ENCODE results near the gene PLSCR4. TPM values are rescaled to one million over a fixed set of nuclear protein-coding genes. Genes with fewer than 3 reads are reported as not detected.
A peak's percentile ranks its signal among the peaks of the same experiment; 100 is the strongest.
"Not testable (repeated sequence)": the region's sequence is repeated elsewhere in the genome, so short reads cannot be mapped to it uniquely, and the experiment has no call there.

The PLSCR4 gene
- 9.4 and 9.8 TPM in 2 replicates for total RNA-seq (2012; rRNA removed)

GRCh38 chr3:146250449-146251382 lies at the start of gene PLSCR4:
TSS of gene PLSCR4 (minus strand) at chr3:146251105. CDS start at chr3:146222071, 29,034 bp downstream.
- Histone ChIP-seq H3K4me1 (ENCODE audit: control insufficient read depth, insufficient read depth, low read length) (peaks cover 7% of the 10 kb centered on the region), H3K36me3 (ENCODE audit: insufficient read depth, low read length) (no peaks in the 10 kb centered on the region), H3K4me2 (ENCODE audit: low read length) (peak within 1 kb of the TSS; percentile 81), H3K27me3 (ENCODE audit: control insufficient read depth, insufficient read depth, low read length) (no peaks in the 10 kb centered on the region), H3K4me3 (ENCODE audit: low read length) (peak within 1 kb of the TSS; percentile 95), H3K9me3 (replicated peaks; ENCODE audit: low read length) (no peaks in the 10 kb centered on the region), H3K9ac (ENCODE audit: low read depth, low read length) (peak within 1 kb of the TSS; percentile 86)

- not testable (repeated sequence) for H3K4me1 ChIP-seq (ENCODE audit: control insufficient read depth, insufficient read depth, low read length); H3K36me3 ChIP-seq (ENCODE audit: insufficient read depth, low read length); H3K9ac ChIP-seq (ENCODE audit: low read depth, low read length); H3K4me3 ChIP-seq (ENCODE audit: low read length); H3K27me3 ChIP-seq (ENCODE audit: control insufficient read depth, insufficient read depth, low read length); H3K9me3 ChIP-seq (replicated peaks; ENCODE audit: low read length); H3K4me2 ChIP-seq (ENCODE audit: low read length)
Observed at GRCh38 chr3:146293401-146293800, 42.5 kb upstream of the PLSCR4 start.

GRCh38 chr3:146283781-146284445 lies 33.0 kb upstream of the PLSCR4 start:
- H3K4me2 ChIP-seq (ENCODE audit: low read length): no peak overlapping the region
- no peaks in the 10 kb centered on the region for H3K4me1 ChIP-seq (ENCODE audit: control insufficient read depth, insufficient read depth, low read length)
- no peaks in the 10 kb centered on the region for H3K9me3 ChIP-seq (replicated peaks; ENCODE audit: low read length)
- no peaks in the 10 kb centered on the region for H3K27me3 ChIP-seq (ENCODE audit: control insufficient read depth, insufficient read depth, low read length)
- H3K4me3 ChIP-seq (ENCODE audit: low read length): no peak overlapping the region
- no peaks in the 10 kb centered on the region for H3K36me3 ChIP-seq (ENCODE audit: insufficient read depth, low read length)
- H3K9ac ChIP-seq (ENCODE audit: low read depth, low read length): no peak overlapping the region

GRCh38 chr3:146280864-146281263 lies 30.0 kb upstream of the PLSCR4 start:
- Histone ChIP-seq H3K4me3 (ENCODE audit: low read length) (no peak overlapping the region), H3K9me3 (replicated peaks; ENCODE audit: low read length) (no peaks in the 10 kb centered on the region), H3K9ac (ENCODE audit: low read depth, low read length) (no peak overlapping the region), H3K36me3 (ENCODE audit: insufficient read depth, low read length) (no peaks in the 10 kb centered on the region), H3K4me1 (ENCODE audit: control insufficient read depth, insufficient read depth, low read length) (peaks cover 12% of the 10 kb centered on the region), H3K4me2 (ENCODE audit: low read length) (no peak overlapping the region), H3K27me3 (ENCODE audit: control insufficient read depth, insufficient read depth, low read length) (no peaks in the 10 kb centered on the region)

GRCh38 chr3:146279951-146280350 lies 29.0 kb upstream of the PLSCR4 start:
- Histone ChIP-seq H3K4me3 (ENCODE audit: low read length) (no peak overlapping the region), H3K4me1 (ENCODE audit: control insufficient read depth, insufficient read depth, low read length) (peaks cover 18% of the 10 kb centered on the region), H3K27me3 (ENCODE audit: control insufficient read depth, insufficient read depth, low read length) (no peaks in the 10 kb centered on the region), H3K36me3 (ENCODE audit: insufficient read depth, low read length) (no peaks in the 10 kb centered on the region), H3K4me2 (ENCODE audit: low read length) (no peak overlapping the region), H3K9ac (ENCODE audit: low read depth, low read length) (no peak overlapping the region), H3K9me3 (replicated peaks; ENCODE audit: low read length) (no peaks in the 10 kb centered on the region)

- H3K4me1 ChIP-seq (ENCODE audit: control insufficient read depth, insufficient read depth, low read length): peaks cover 24% of the 10 kb centered on the region
- H3K4me2 ChIP-seq (ENCODE audit: low read length): no peak overlapping the region
- H3K9me3 ChIP-seq (replicated peaks; ENCODE audit: low read length): no peaks in the 10 kb centered on the region
- H3K9ac ChIP-seq (ENCODE audit: low read depth, low read length): no peak overlapping the region
- H3K4me3 ChIP-seq (ENCODE audit: low read length): no peak overlapping the region
- H3K27me3 ChIP-seq (ENCODE audit: control insufficient read depth, insufficient read depth, low read length): no peaks in the 10 kb centered on the region
- no peaks in the 10 kb centered on the region for H3K36me3 ChIP-seq (ENCODE audit: insufficient read depth, low read length)
Observed at GRCh38 chr3:146279013-146279412, 28.1 kb upstream of the PLSCR4 start.

- Histone ChIP-seq H3K36me3 (ENCODE audit: insufficient read depth, low read length) (no peaks in the 10 kb centered on the region), H3K27me3 (ENCODE audit: control insufficient read depth, insufficient read depth, low read length) (no peaks in the 10 kb centered on the region), H3K9ac (ENCODE audit: low read depth, low read length) (peak overlapping the region; percentile 40), H3K4me2 (ENCODE audit: low read length) (peak overlapping the region; percentile 30), H3K9me3 (replicated peaks; ENCODE audit: low read length) (no peaks in the 10 kb centered on the region), H3K4me3 (ENCODE audit: low read length) (no peak overlapping the region), H3K4me1 (ENCODE audit: control insufficient read depth, insufficient read depth, low read length) (peaks cover 24% of the 10 kb centered on the region)
Observed at GRCh38 chr3:146277953-146278631, 27.2 kb upstream of the PLSCR4 start.

GRCh38 chr3:146275476-146275875 lies 24.6 kb upstream of the PLSCR4 start:
- Histone ChIP-seq H3K4me1 (ENCODE audit: control insufficient read depth, insufficient read depth, low read length) (peaks cover 24% of the 10 kb centered on the region), H3K4me2 (ENCODE audit: low read length) (no peak overlapping the region), H3K4me3 (ENCODE audit: low read length) (no peak overlapping the region), H3K9ac (ENCODE audit: low read depth, low read length) (peak overlapping the region; percentile 46), H3K27me3 (ENCODE audit: control insufficient read depth, insufficient read depth, low read length) (no peaks in the 10 kb centered on the region), H3K9me3 (replicated peaks; ENCODE audit: low read length) (no peaks in the 10 kb centered on the region), H3K36me3 (ENCODE audit: insufficient read depth, low read length) (no peaks in the 10 kb centered on the region)

- Histone ChIP-seq H3K9me3 (replicated peaks; ENCODE audit: low read length) (no peaks in the 10 kb centered on the region), H3K4me3 (ENCODE audit: low read length) (no peak overlapping the region), H3K4me1 (ENCODE audit: control insufficient read depth, insufficient read depth, low read length) (peaks cover 24% of the 10 kb centered on the region), H3K27me3 (ENCODE audit: control insufficient read depth, insufficient read depth, low read length) (no peaks in the 10 kb centered on the region), H3K9ac (ENCODE audit: low read depth, low read length) (peak overlapping the region; percentile 46), H3K4me2 (ENCODE audit: low read length) (no peak overlapping the region), H3K36me3 (ENCODE audit: insufficient read depth, low read length) (no peaks in the 10 kb centered on the region)
Observed at GRCh38 chr3:146274833-146275232, 23.9 kb upstream of the PLSCR4 start.

GRCh38 chr3:146273721-146274407 lies 23.0 kb upstream of the PLSCR4 start:
- Histone ChIP-seq H3K9ac (ENCODE audit: low read depth, low read length) (peak overlapping the region; percentile 15), H3K9me3 (replicated peaks; ENCODE audit: low read length) (no peaks in the 10 kb centered on the region), H3K36me3 (ENCODE audit: insufficient read depth, low read length) (no peaks in the 10 kb centered on the region), H3K4me3 (ENCODE audit: low read length) (no peak overlapping the region), H3K27me3 (ENCODE audit: control insufficient read depth, insufficient read depth, low read length) (no peaks in the 10 kb centered on the region), H3K4me1 (ENCODE audit: control insufficient read depth, insufficient read depth, low read length) (peaks cover 24% of the 10 kb centered on the region), H3K4me2 (ENCODE audit: low read length) (peak overlapping the region; percentile 0)

GRCh38 chr3:146271180-146271579 lies 20.3 kb upstream of the PLSCR4 start:
- H3K4me1 ChIP-seq (ENCODE audit: control insufficient read depth, insufficient read depth, low read length): peaks cover 13% of the 10 kb centered on the region
- H3K36me3 ChIP-seq (ENCODE audit: insufficient read depth, low read length): no peaks in the 10 kb centered on the region
- H3K4me2 ChIP-seq (ENCODE audit: low read length): no peak overlapping the region
- H3K4me3 ChIP-seq (ENCODE audit: low read length): no peak overlapping the region
- H3K9me3 ChIP-seq (replicated peaks; ENCODE audit: low read length): no peaks in the 10 kb centered on the region
- H3K27me3 ChIP-seq (ENCODE audit: control insufficient read depth, insufficient read depth, low read length): no peaks in the 10 kb centered on the region
- H3K9ac ChIP-seq (ENCODE audit: low read depth, low read length): no peak overlapping the region
